GM18519 (cell line): Measurements from ENCODE around the gene SBNO2.

Source experiments
- ATAC-seq: cut with Tn5 transposase; IDR thresholded peaks from one replicate; pipeline ENCODE4 v1.9.1; 2021; ENCODE audit warnings: mild to moderate bottlenecking, moderate library complexity; ENCODE audit not compliant: unreplicated experiment, low FRiP score

The SBNO2 gene

GRCh38 chr19:1169411-1169791, 4.7 kb downstream of the SBNO2 start:
- no peak for ATAC-seq

GRCh38 chr19:1168572-1169410, 5.3 kb downstream of the SBNO2 start:
- no peak for ATAC-seq

- ATAC-seq: no peak
These were observed 6.1 kb downstream of the SBNO2 start for GRCh38 chr19:1167687-1168571.

- no peak for ATAC-seq
These were observed 7.0 kb downstream of the SBNO2 start for GRCh38 chr19:1166872-1167573.

- no peak for ATAC-seq
These were observed 9.2 kb downstream of the SBNO2 start for GRCh38 chr19:1164684-1165531.

GRCh38 chr19:1163934-1164683, 10.0 kb downstream of the SBNO2 start:
- no peak for ATAC-seq

- ATAC-seq: no peak
These were observed 10.7 kb downstream of the SBNO2 start for GRCh38 chr19:1163283-1163933.

GRCh38 chr19:1162404-1163282, 11.4 kb downstream of the SBNO2 start:
- ATAC-seq: no peak

GRCh38 chr19:1161716-1162115, 12.4 kb downstream of the SBNO2 start:
- ATAC-seq: no peak

- ATAC-seq: no peak
These were observed 14.0 kb downstream of the SBNO2 start for GRCh38 chr19:1159864-1160595.

- ATAC-seq: no peak
These were observed 15.1 kb downstream of the SBNO2 start for GRCh38 chr19:1158885-1159448.

- no peak for ATAC-seq
These were observed 15.9 kb downstream of the SBNO2 start for GRCh38 chr19:1157931-1158884.

GRCh38 chr19:1156830-1157615, 17.0 kb downstream of the SBNO2 start:
- no peak for ATAC-seq

- no peak for ATAC-seq
These were observed 17.7 kb downstream of the SBNO2 start for GRCh38 chr19:1156305-1156801.
